GM19025 (cell line): ENCODE data around the gene RPS15.
"Not testable (repeated sequence)": the region's sequence is repeated elsewhere in the genome, so short reads cannot be mapped to it uniquely, and the experiment has no call there.

Experiments
- ATAC-seq: cut with Tn5 transposase; IDR thresholded peaks from one replicate; pipeline ENCODE4 v1.9.1; 2021; ENCODE audit warnings: mild to moderate bottlenecking, low read depth, moderate library complexity; ENCODE audit not compliant: unreplicated experiment

Gene RPS15

DNA sequence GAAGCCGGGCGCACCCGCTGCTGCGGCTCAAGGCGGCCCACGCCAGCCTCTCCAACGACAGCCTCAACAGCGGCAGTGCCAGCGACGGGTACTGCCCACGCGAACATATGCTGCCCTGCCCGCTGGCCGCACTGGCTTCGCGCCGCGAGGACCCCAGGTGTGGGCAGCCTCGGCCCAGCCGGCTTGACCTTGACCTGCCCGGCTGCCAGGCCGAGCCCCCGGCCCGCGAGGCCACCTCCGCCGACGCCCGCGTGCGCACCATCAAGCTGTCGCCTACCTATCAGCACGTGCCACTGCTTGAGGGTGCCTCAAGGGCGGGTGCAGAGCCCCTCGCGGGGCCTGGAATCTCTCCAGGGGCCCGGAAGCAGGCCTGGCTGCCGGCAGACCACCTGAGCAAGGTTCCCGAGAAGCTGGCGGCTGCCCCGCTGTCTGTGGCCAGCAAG, 27.8 kb downstream of the RPS15 start:
- no peak for ATAC-seq

DNA sequence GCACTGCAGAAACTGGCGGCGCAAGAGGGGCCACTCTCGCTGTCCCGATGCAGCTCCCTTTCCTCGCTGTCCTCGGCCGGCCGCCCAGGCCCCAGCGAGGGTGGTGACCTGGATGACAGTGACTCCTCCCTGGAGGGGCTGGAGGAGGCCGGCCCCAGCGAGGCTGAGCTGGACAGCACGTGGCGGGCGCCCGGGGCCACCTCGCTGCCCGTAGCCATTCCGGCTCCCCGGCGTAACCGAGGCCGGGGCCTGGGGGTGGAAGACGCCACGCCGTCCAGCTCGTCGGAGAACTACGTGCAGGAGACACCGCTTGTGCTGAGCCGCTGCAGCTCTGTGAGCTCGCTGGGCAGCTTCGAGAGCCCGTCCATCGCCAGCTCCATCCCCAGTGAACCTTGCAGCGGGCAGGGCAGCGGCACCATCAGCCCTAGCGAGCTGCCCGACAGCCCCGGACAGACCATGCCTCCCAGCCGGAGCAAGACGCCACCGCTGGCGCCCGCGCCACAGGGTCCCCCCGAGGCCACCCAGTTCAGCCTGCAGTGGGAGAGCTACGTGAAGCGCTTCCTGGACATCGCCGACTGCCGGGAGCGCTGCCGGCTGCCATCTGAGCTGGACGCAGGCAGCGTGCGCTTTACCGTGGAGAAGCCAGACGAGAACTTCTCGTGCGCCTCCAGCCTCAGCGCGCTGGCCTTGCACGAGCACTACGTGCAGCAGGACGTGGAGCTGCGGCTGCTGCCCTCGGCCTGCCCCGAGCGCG, 28.4 kb downstream of the RPS15 start:
- ATAC-seq: no peak

GRCh38 chr19:1467215-1467489, 29.0 kb downstream of the RPS15 start:
- no peak for ATAC-seq

DNA sequence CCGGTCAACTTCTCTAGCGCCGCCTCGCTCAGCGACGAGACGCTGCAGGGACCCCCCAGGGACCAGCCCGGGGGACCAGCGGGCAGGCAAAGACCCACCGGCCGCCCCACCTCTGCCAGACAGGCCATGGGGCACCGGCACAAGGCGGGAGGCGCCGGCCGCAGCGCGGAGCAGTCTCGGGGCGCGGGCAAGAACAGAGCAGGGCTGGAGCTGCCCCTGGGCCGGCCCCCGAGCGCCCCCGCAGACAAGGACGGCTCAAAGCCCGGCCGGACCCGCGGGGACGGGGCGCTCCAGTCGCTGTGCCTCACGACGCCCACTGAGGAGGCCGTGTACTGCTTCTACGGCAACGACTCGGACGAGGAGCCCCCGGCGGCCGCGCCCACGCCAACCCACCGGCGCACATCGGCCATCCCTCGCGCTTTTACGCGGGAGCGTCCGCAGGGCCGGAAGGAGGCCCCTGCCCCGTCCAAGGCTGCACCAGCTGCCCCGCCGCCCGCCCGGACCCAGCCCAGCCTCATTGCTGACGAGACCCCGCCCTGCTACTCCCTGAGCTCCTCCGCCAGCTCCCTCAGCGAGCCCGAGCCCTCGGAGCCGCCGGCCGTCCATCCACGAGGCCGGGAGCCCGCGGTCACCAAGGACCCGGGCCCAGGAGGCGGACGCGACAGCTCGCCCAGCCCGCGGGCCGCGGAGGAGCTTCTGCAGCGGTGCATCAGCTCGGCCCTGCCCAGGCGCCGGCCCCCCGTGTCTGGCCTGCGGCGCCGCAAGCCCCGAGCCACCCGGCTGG, 29.5 kb downstream of the RPS15 start:
- ATAC-seq: no peak

GRCh38 chr19:1468274-1468820, 30.2 kb downstream of the RPS15 start:
- ATAC-seq: no peak

DNA sequence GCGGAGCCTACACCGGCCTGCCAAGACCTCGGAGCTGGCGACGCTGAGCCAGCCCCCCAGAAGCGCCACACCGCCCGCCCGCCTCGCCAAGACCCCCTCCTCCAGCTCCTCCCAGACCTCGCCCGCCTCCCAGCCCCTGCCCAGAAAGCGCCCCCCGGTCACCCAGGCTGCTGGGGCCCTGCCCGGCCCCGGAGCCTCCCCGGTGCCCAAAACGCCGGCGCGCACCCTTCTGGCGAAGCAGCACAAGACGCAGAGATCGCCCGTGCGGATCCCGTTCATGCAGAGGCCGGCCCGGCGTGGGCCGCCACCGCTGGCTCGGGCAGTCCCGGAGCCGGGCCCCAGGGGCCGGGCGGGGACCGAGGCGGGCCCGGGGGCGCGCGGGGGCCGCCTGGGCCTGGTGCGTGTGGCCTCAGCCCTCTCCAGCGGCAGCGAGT, 30.6 kb downstream of the RPS15 start:
- ATAC-seq: no peak

- ATAC-seq: no peak
Observed at GRCh38 chr19:1469255-1470054, 31.3 kb downstream of the RPS15 start.

GRCh38 chr19:1470055-1470304, 31.8 kb downstream of the RPS15 start:
- no peak for ATAC-seq

DNA sequence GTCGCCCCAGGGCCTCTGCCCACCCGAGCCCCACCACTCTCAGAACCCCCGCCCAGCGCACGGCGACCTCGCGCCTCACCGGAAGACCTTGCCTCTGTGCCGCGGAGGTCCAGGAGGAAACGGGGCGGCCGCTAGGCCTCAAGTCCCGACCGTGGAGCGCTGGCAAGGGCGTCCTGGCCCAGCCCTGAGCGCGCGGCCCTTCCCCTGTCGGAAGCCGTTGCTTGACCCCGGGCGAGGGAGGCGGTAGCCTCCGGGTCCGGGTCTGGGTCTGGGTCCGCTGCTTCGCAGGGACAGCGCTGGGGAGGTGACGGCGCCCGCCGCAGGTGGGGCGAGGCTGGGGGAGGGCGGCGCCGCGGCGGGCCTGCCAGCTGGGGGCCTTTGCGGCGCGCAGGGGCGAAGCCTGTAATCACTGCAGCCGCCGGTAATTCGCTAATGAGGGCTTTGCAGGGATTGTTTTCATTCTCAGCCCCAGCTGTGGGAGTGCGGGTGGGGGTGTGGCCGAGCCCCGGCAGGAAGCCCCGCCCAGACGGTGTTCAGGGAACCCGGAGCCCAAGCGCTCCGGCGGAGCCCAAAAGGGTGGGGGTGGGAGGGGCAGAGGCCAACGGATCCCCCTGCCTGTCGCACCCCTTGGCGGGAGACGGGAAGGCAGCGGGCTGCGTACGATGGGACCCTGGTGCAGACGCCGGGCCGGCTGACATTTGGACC, 32.3 kb downstream of the RPS15 start:
- no peak for ATAC-seq

GRCh38 chr19:1471010-1471514, 32.9 kb downstream of the RPS15 start:
- no peak for ATAC-seq

- ATAC-seq: no peak
Observed at GRCh38 chr19:1471515-1472160, 33.4 kb downstream of the RPS15 start.

DNA sequence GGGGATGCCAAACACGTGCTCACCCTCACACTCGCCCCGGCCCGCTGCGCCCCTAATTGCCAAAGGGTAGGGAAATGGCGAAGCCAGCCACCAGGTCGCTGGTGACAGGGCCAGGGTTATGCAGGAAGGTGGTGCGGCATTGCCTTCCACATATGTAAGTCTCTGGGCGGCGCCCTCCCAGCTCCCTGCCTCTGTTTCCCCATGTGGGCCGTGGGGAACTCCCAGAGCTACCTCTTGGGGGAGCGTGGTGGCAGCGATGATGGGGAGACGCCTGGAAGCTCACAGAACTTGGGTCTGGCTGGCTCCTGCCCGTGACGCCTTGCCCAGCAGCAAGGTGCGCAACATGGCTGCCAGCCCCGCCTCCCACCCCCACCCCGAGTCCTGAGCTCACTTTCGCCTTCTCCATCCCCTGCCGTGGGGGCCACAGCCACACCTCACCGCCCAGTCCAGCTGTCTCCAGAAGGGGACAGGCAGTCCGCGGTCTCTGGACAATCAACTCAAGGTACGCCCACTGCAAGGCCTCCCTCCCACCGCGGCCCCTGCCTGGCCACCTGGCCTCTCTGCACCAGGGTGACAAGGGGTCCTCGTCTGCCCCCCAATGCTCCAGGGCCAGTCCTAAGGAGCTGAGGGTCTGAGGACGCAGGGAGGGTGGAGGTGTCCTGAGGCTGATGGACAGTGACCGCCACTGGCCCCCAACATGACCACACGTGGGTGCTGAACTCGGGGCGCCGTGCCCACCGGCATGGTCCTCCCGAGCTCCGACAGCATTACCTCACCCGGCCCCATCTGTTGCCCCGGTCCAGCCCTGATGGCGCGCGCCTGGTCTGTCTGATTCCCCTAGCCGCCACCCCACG, 34.3 kb downstream of the RPS15 start:
- no peak for ATAC-seq

DNA sequence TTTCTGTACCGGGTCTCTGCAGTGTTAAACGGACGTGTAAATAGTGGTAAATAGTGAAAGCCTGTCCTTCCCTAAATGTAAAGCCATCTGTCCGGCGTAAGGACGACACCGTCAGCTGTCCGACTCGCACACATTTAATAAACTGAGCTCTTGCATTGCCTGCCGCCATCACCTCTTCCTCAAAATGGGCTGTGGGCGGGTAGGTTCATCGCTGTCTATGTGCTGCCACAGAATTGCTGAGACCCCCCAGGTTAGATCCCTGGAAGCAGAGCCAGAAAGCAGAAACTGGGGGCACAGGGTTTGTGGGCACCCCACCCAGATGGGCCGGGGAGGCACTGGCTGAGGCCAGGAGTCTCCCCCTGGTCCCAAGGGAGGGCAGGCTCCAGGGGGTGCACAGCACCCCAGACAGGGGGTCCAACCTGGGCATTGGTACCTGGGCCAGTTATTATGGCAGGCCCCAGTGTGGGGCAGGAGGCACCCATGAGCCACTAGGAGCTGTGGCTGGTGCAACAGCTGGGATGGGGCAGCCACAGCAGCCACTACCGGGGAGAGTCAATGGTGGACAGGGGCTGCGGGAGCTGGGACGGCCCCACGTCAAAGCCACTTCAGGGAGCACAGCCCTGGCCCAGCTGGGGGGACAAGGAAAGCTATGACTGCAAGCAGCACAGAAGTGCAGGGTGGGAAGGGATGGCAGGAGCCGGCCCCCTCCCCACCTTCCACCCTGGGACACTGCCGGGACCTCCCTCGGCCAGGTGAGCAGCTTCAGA, 35.1 kb downstream of the RPS15 start:
- no peak for ATAC-seq

DNA sequence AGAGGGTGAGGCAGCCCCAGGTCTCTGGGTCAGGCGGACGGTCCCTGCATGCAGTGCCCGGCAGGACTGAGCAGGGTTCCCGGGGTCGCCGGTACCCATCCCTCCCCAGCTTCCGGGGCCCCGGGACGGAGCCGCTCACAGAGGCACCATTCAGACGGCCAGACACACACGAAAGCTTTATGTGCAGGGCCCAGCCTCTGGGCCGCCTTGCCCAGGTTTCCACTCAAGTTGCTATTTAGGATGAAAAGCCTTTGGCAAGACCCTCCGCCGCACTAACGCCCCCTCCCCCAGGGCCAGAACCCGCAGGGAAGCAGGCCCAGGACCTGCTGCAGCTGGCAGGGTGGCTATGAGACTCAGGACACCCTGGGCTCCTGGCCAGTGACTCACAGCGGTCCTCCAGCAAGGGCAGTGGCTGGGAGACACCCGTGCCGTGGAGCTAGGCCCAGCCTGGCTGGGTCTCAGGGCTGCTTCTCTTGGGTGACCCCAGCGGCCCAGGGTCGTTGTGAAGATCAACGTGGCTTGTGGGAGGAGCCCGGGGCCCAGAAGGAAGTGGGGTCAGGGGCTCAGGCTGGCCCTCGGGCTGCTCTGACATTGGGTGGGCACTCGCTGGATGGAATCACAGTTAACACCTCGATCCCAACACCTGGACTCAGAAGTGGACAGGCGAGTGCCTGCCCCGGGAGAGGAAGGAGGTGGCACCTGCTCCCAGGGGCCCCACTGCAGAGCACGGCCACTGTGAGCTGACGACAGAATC, 36.0 kb downstream of the RPS15 start:
- no peak for ATAC-seq

- ATAC-seq: no peak
Observed at GRCh38 chr19:1474765-1475351, 36.7 kb downstream of the RPS15 start.

DNA sequence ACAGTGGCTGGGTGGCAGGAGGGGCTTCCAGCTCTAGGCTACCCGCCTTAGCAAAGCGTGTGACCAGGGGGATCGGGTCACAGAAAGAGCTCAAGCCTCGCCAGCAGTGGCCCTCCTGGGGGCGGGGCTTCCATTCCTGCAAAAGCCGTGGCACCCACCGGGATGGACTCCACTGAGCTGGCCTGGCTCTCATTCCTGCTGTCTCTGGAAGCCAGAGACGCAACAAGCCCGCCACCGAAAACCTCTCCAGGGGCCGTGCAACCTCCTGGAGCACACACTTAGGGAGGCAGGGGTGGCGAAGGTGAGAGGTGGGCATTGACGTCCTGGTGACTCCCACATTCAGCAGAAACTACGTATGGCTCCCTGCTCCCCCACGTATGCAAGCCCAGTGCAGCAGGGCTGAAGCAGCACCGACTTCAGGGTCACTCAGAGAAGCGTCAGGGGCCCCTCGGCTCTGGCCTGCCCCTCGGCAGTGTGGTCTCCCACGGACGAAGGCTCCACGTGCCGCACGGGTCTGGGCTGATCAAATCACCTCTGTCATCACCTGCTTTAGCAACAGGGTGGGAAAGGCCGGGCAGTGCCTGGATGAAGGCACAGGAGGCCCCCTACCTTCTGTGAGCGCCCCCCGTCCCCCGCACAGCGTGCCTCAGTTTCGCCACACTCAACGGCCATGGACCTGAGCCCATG, 37.7 kb downstream of the RPS15 start:
- ATAC-seq: no peak

- ATAC-seq: not testable (repeated sequence)
Observed at GRCh38 chr19:1477056-1477455, 38.9 kb downstream of the RPS15 start.
